RWPE2 (cell line): ENCODE results near the gene VSTM2A.
"Not testable (repeated sequence)": the region's sequence is repeated elsewhere in the genome, so short reads cannot be mapped to it uniquely, and the experiment has no call there.

Experiments
- ATAC-seq: fragments of 200-7000 bp; cut with Tn5 transposase; 3 replicates; pipeline ENCODE4 v1.9.1; 2021; ENCODE audit warnings: low read depth
- DNase-seq: peaks from one replicate; pipeline ENCODE4 v3.0.0-alpha.2; 2020; ENCODE audit warnings: low spot score
- H3K27ac ChIP-seq: fragments of 450-650 bp; 2 replicates; pipeline ENCODE4 v1.5.1; 2017; ENCODE audit warnings: mild to moderate bottlenecking; ENCODE audit not compliant: poor library complexity, severe bottlenecking
- H3K27me3 ChIP-seq: fragments of 250-450 bp; sonication (Bioruptor Pico); 2 replicates; pipeline ENCODE4 v1.5.1; 2021; ENCODE audit warnings: mild to moderate bottlenecking, moderate library complexity; ENCODE audit not compliant: insufficient read depth, poor library complexity, severe bottlenecking
- H3K36me3 ChIP-seq: fragments of 250-450 bp; sonication (Bioruptor Pico); 2 replicates; pipeline ENCODE4 v1.5.1; 2020; ENCODE audit warnings: low read depth, mild to moderate bottlenecking, moderate library complexity
- H3K4me1 ChIP-seq: fragments of 250-450 bp; sonication (Bioruptor Pico); 2 replicates; pipeline ENCODE4 v1.5.1; 2021; ENCODE audit warnings: mild to moderate bottlenecking, moderate library complexity; ENCODE audit not compliant: insufficient read depth, poor library complexity, severe bottlenecking
- H3K4me3 ChIP-seq: fragments of 250-450 bp; sonication (Bioruptor Pico); 2 replicates; pipeline ENCODE4 v1.5.1; 2021; ENCODE audit warnings: mild to moderate bottlenecking, moderate library complexity; ENCODE audit not compliant: severe bottlenecking
- H3K9me3 ChIP-seq: fragments of 250-450 bp; sonication (Bioruptor Pico); 2 replicates; pipeline ENCODE4 v1.5.1; 2021; ENCODE audit warnings: mild to moderate bottlenecking, moderate library complexity; ENCODE audit not compliant: severe bottlenecking
- TF ChIP-seq, protein P1 (sequence below): fragments of 450-650 bp; IDR thresholded peaks from one replicate; pipeline ENCODE4 v1.5.1; 2017; ENCODE audit warnings: mild to moderate bottlenecking, moderate library complexity; ENCODE audit not compliant: poor library complexity, severe bottlenecking

Gene VSTM2A, protein sequence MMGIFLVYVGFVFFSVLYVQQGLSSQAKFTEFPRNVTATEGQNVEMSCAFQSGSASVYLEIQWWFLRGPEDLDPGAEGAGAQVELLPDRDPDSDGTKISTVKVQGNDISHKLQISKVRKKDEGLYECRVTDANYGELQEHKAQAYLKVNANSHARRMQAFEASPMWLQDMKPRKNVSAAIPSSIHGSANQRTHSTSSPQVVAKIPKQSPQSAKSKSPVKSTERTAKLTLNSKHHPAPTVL

DNA sequence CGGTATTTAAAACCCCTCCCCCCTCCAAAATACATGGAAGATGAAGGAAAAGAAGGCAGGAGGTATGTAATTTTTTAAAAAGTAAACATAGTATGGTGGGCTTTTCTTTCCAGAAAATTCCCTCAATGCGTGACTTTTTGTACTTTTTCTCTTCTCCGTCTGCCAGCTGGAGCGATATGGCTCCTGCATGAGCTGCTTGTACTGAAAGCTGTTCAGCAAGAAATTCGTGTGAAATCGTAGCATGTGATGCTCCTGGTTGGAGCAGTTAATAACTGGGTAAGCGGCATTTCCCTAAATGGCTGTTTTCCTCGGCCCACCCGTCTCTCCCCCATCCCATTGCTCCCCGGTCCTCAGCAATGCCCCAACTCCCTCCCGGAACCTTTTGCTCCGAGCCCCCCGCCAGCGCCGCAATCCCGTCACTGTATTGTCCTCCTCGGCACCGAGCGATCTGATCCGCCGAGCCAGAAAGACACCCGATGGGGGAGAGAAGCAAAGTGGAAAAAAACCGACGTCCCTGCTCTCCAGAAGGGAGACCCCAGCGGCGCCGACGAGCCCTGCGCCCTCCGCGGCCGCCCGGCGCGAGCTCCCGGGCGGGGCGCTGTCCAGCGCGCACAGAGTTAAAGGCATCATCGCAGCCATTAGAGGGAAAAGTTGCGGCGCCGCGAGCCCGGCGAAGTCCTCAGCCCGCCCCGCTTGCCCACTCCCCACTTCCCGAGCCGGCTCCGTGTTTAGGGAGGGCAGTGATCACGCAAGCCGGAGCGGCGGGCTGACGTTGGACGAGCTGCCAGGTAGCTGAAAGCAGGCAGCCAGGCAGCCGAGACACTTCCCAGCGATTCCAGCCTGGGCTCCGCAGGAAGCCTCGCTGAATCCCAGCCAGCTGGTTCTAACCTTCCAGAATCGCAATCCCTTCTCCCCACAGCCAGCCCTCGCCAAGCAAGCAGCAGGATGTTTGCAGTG lies at the start of gene VSTM2A:
Gene VSTM2A, plus strand, starts transcription at position 707 of the 957 bp plus-strand sequence. CDS start 356 bp downstream, outside the sequence.
- DNase-seq (no peak), ATAC-seq (peak; percentile 61)
- no peaks in the 10 kb centered on the region for H3K9me3 ChIP-seq
- no peak within 1 kb of the TSS for H3K4me3 ChIP-seq
- H3K4me1 ChIP-seq = no peaks in the 10 kb centered on the region
- TF ChIP-seq, protein P1, sequence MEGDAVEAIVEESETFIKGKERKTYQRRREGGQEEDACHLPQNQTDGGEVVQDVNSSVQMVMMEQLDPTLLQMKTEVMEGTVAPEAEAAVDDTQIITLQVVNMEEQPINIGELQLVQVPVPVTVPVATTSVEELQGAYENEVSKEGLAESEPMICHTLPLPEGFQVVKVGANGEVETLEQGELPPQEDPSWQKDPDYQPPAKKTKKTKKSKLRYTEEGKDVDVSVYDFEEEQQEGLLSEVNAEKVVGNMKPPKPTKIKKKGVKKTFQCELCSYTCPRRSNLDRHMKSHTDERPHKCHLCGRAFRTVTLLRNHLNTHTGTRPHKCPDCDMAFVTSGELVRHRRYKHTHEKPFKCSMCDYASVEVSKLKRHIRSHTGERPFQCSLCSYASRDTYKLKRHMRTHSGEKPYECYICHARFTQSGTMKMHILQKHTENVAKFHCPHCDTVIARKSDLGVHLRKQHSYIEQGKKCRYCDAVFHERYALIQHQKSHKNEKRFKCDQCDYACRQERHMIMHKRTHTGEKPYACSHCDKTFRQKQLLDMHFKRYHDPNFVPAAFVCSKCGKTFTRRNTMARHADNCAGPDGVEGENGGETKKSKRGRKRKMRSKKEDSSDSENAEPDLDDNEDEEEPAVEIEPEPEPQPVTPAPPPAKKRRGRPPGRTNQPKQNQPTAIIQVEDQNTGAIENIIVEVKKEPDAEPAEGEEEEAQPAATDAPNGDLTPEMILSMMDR = no peak
- H3K27me3 ChIP-seq = peaks cover 90% of the 10 kb centered on the region
- H3K27ac ChIP-seq = no peak within 1 kb of the TSS
- H3K36me3 ChIP-seq = no peaks in the 10 kb centered on the region

DNA sequence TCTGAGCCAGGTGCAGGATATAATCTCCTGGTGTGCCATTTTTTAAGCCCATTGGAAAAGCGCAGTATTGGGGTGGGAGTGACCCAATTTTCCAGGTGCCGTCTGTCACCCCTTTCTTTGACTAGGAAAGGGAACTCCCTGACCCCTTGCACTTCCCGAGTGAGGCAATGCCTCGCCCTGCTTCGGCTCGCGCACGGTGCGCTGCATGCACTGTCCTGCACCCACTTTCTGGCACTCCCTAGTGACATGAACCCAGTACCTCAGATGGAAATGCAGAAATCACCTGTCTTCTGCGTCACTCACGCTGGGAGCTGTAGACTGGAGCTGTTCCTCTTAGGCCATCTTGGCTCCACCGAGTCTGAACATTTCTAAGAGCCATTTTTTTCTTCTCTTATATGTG lies 37.6 kb upstream of the VSTM2A start:
- not testable (repeated sequence) for DNase-seq

DNA sequence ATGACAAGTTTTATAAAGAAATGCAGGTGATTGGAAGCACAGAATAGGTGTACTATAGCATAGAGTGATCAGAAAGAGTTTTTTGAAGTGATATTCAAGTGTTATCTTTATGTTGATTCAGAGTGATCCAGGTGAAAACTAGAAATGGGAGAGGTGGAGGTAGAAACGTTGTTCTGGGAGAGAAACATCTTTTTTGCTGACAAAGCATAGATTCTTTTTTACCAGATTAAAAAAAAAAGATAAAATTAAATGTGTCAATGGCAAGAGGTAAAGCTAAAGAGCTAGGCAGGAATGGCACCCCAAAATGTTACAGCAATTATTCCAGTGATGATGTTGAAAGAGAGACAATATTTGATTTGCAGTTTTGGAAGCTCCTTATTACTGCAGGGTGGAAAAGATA lies 12.6 kb upstream of the VSTM2A start:
- H3K27me3 ChIP-seq = peaks cover 29% of the 10 kb centered on the region
- H3K27ac ChIP-seq = no peak overlapping the region
- no peak overlapping the region for H3K4me3 ChIP-seq
- DNase-seq = no peak
- ATAC-seq = no peak
- H3K4me1 ChIP-seq = no peaks in the 10 kb centered on the region
- TF ChIP-seq, protein P1 = no peak
- H3K36me3 ChIP-seq = no peaks in the 10 kb centered on the region
- no peaks in the 10 kb centered on the region for H3K9me3 ChIP-seq

More for the DNA sequence above, 37.6 kb upstream of the VSTM2A start:
- H3K4me1 ChIP-seq, H3K4me3 ChIP-seq, H3K9me3 ChIP-seq, H3K36me3 ChIP-seq, H3K27ac ChIP-seq, ATAC-seq, H3K27me3 ChIP-seq: not testable (repeated sequence)

DNA sequence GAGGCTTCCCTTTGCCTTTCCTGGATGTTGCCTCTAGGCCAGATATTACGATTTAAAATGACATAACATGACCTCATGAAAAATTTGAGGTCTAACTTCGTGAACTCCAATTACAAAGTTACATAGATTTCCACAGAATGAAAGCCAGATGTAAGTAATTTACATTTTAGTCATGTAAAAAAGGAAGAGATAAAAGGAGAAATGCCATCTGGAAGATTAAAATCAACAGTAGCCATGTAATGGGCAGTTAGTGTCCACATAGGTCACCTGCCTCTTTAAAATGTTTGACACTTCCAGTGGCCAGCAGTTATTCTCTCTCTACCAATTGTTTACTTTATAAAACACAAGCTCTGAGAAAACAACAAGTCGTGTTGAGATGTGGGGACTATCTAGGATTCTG lies 4.1 kb upstream of the VSTM2A start:
- Histone ChIP-seq H3K9me3 (no peaks in the 10 kb centered on the region), H3K4me1 (no peaks in the 10 kb centered on the region), H3K27me3 (peaks cover 79% of the 10 kb centered on the region), H3K4me3 (no peak overlapping the region), H3K36me3 (no peaks in the 10 kb centered on the region), H3K27ac (no peak overlapping the region)
- TF ChIP-seq, protein P1 = no peak
- ATAC-seq (no peak), DNase-seq (no peak)

DNA sequence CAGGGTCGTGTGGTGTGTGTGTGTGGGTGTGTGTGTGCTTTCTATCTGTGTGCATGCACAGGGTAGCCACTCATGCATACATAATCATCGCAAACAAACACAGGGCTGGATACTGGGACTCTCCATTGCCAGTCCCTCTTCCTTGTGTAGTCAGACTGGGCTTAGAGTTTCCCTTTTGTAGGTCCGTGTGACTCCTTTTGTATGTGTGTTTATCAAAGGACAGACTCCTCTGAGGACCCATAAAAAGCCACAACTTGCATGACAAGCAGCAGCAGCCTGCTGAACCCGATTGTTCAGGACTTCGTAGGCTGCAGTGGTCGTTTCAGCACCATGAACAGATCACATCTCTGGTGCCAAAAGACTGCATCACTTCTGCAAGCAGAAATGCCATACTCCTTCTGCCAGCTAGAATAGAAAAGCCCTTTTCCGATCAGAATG lies 895 bp downstream of the VSTM2A start:
- no peak for DNase-seq
- TF ChIP-seq, protein P1 = no peak
- H3K4me3 ChIP-seq = no peak overlapping the region

More for the DNA sequence above, 895 bp downstream of the VSTM2A start:
- H3K27me3 ChIP-seq = peaks cover 92% of the 10 kb centered on the region
- ATAC-seq = no peak
- H3K27ac ChIP-seq = no peak overlapping the region
- no peaks in the 10 kb centered on the region for H3K36me3 ChIP-seq
- H3K4me1 ChIP-seq = no peaks in the 10 kb centered on the region
- H3K9me3 ChIP-seq = no peaks in the 10 kb centered on the region
